OCI-LY1 (cell line): ENCODE measurements around the gene BOK.

Source experiments
- H2AFZ ChIP-seq: fragments of 200-600 bp; sonication (generic), shearing (Covaris generic); 2 replicates; pipeline ENCODE4 v1.6.0; 2014; ENCODE audit warnings: antibody characterized with exemption, mild to moderate bottlenecking, low read length
- H3F3A ChIP-seq: fragments of 200-600 bp; sonication (generic), shearing (Covaris generic); 2 replicates; pipeline ENCODE4 v1.6.0; 2014; ENCODE audit warnings: mild to moderate bottlenecking, antibody characterized with exemption, low read length, moderate library complexity; ENCODE audit not compliant: insufficient read depth
- H3K27ac ChIP-seq: fragments of 200-600 bp; sonication (generic); 2 replicates; pipeline ENCODE4 v1.5.1; 2014; ENCODE audit warnings: low read length, mixed run types, mild to moderate bottlenecking, low read depth; ENCODE audit not compliant: poor library complexity, severe bottlenecking
- H3K27me3 ChIP-seq: fragments of 200-600 bp; sonication (generic); 2 replicates; pipeline ENCODE4 v1.6.0; 2014; ENCODE audit warnings: antibody characterized with exemption, mild to moderate bottlenecking, low read length, moderate library complexity; ENCODE audit not compliant: insufficient read depth
- H3K36me3 ChIP-seq: fragments of 200-600 bp; sonication (generic); 2 replicates; pipeline ENCODE4 v1.6.1; 2014; ENCODE audit warnings: mild to moderate bottlenecking, antibody characterized with exemption, low read length, moderate library complexity, mixed read lengths; ENCODE audit not compliant: insufficient read depth
- H3K4me1 ChIP-seq: fragments of 200-600 bp; sonication (generic); 2 replicates; pipeline ENCODE4 v1.5.1; 2014; ENCODE audit warnings: mild to moderate bottlenecking, low read length, moderate library complexity; ENCODE audit not compliant: insufficient read depth, severe bottlenecking
- H3K4me2 ChIP-seq: fragments of 200-600 bp; sonication (generic), shearing (Covaris generic); 2 replicates; pipeline ENCODE4 v1.6.1; 2014; ENCODE audit warnings: low read length
- H3K4me3 ChIP-seq: fragments of 200-600 bp; sonication (generic); 2 replicates; pipeline ENCODE4 v1.5.1; 2014; ENCODE audit warnings: low read length, low read depth, mild to moderate bottlenecking, mixed read lengths; ENCODE audit not compliant: poor library complexity, severe bottlenecking
- H3K79me2 ChIP-seq: fragments of 200-600 bp; shearing (Covaris generic); 2 replicates; pipeline ENCODE4 v1.6.1; 2016; ENCODE audit warnings: mixed run types, low read length, mixed read lengths; ENCODE audit not compliant: insufficient read depth
- H3K9ac ChIP-seq: fragments of 200-600 bp; sonication (generic), shearing (Covaris generic); 2 replicates; pipeline ENCODE4 v1.6.1; 2014; ENCODE audit warnings: mild to moderate bottlenecking, low read length, mixed read lengths
- H3K9me2 ChIP-seq: fragments of 200-600 bp; sonication (generic), shearing (Covaris generic); 2 replicates; pipeline ENCODE4 v1.6.1; 2014; ENCODE audit warnings: low read depth, mild to moderate bottlenecking, low read length, mixed read lengths
- H3K9me3 ChIP-seq: fragments of 200-600 bp; shearing (Covaris generic); 2 replicates; pipeline ENCODE4 v1.6.1; 2014; ENCODE audit warnings: low read length, mixed read lengths
- H4K20me1 ChIP-seq: fragments of 200-600 bp; sonication (generic), shearing (Covaris generic); 2 replicates; pipeline ENCODE4 v1.6.0; 2016; ENCODE audit warnings: mild to moderate bottlenecking, low read length; ENCODE audit not compliant: insufficient read depth
- EZH2 ChIP-seq: fragments of 200-600 bp; sonication (generic), shearing (Covaris generic); IDR thresholded peaks from 2 replicates; pipeline ENCODE4 v1.8.0; 2017; ENCODE audit warnings: borderline replicate concordance, mixed run types, mild to moderate bottlenecking, antibody characterized with exemption, low read length, moderate library complexity, mixed read lengths
- TF ChIP-seq, protein P1 (sequence below): fragments of 200-600 bp; sonication (generic), shearing (Covaris generic); IDR thresholded peaks from 2 replicates; pipeline ENCODE4 v1.5.1; 2017; ENCODE audit warnings: mild to moderate bottlenecking, antibody characterized with exemption, low read length, moderate library complexity, mixed read lengths

BOK gene

DNA sequence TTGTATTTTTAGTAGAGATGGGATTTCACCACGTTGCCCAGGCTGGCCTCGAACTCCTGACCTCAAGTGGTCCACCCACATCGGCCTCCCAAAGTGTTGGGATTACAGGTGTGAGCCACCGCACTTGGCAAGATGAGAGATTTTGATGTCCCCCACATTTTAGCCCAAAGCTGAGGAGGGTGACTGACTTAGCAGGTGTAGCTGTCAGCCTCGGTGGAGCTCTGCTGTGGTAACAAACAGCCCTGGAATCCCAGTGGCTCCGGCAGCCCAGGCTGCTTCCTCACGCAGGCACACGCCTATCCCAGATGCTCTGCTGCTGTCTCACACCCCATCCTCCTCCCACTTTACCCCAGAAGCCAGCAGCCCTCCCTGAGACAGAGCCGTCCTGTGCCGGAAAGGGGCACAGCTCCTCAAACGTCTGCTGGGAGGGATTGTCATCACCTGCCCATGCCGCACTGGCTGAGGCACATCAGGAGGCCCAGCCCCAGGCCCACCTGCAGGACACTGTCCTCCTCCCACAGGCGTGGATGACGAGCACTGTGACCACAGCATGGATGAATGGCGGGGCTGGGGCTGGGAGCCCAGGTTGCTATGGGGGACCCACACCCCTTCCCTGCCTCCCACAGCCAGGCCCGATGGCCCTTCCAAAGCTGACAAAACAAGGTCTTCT is 10.6 kb upstream of the BOK start:
- no peaks in the 10 kb centered on the region for H3K9me3 ChIP-seq
- H3K4me2 ChIP-seq: no peak overlapping the region
- no peaks in the 10 kb centered on the region for H3F3A ChIP-seq
- H4K20me1 ChIP-seq: no peaks in the 10 kb centered on the region
- no peaks in the 10 kb centered on the region for H3K36me3 ChIP-seq
- no peak overlapping the region for H3K27ac ChIP-seq
- H3K27me3 ChIP-seq: no peaks in the 10 kb centered on the region; the same call in 1 of the 2 replicates
- no peak overlapping the region for H3K9ac ChIP-seq
- no peaks in the 10 kb centered on the region for H3K9me2 ChIP-seq
- TF ChIP-seq, protein P1, sequence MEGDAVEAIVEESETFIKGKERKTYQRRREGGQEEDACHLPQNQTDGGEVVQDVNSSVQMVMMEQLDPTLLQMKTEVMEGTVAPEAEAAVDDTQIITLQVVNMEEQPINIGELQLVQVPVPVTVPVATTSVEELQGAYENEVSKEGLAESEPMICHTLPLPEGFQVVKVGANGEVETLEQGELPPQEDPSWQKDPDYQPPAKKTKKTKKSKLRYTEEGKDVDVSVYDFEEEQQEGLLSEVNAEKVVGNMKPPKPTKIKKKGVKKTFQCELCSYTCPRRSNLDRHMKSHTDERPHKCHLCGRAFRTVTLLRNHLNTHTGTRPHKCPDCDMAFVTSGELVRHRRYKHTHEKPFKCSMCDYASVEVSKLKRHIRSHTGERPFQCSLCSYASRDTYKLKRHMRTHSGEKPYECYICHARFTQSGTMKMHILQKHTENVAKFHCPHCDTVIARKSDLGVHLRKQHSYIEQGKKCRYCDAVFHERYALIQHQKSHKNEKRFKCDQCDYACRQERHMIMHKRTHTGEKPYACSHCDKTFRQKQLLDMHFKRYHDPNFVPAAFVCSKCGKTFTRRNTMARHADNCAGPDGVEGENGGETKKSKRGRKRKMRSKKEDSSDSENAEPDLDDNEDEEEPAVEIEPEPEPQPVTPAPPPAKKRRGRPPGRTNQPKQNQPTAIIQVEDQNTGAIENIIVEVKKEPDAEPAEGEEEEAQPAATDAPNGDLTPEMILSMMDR: no peak
- TF ChIP-seq EZH2: no peak
- H3K4me3 ChIP-seq: no peak overlapping the region
- no peaks in the 10 kb centered on the region for H3K4me1 ChIP-seq
- H3K79me2 ChIP-seq: no peaks in the 10 kb centered on the region
- H2AFZ ChIP-seq: no peak overlapping the region

DNA sequence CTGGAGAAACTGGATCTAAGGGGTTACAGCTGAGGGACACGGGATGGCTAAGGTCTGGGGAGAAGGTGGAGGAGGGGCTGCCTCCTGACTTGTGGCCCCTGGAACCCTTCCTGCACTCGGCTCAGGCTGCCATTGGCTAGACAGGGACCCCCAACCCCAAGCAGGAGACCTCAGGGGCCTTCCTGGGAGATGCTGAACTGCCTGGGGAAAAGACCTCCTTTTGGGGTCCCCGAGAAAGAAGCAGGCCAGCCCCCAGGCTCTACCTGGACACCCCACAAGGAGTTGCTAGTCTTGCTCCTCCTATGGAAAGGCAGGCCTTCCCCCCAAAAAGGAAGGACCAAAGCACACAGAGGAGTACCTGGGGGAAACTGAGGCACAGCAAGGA is 10.1 kb upstream of the BOK start:
- H3K4me1 ChIP-seq: no peaks in the 10 kb centered on the region
- H3K79me2 ChIP-seq: no peaks in the 10 kb centered on the region
- H2AFZ ChIP-seq: no peak overlapping the region
- H3F3A ChIP-seq: no peaks in the 10 kb centered on the region
- no peaks in the 10 kb centered on the region; the same call in 1 of the 2 replicates for H3K27me3 ChIP-seq
- H4K20me1 ChIP-seq: no peaks in the 10 kb centered on the region
- TF ChIP-seq, protein P1: no peak
- TF ChIP-seq EZH2: no peak
- H3K9me3 ChIP-seq: no peaks in the 10 kb centered on the region
- H3K4me3 ChIP-seq: no peak overlapping the region
- H3K27ac ChIP-seq: no peak overlapping the region
- no peaks in the 10 kb centered on the region for H3K36me3 ChIP-seq
- H3K9me2 ChIP-seq: no peaks in the 10 kb centered on the region
- H3K9ac ChIP-seq: no peak overlapping the region
- no peak overlapping the region for H3K4me2 ChIP-seq

DNA sequence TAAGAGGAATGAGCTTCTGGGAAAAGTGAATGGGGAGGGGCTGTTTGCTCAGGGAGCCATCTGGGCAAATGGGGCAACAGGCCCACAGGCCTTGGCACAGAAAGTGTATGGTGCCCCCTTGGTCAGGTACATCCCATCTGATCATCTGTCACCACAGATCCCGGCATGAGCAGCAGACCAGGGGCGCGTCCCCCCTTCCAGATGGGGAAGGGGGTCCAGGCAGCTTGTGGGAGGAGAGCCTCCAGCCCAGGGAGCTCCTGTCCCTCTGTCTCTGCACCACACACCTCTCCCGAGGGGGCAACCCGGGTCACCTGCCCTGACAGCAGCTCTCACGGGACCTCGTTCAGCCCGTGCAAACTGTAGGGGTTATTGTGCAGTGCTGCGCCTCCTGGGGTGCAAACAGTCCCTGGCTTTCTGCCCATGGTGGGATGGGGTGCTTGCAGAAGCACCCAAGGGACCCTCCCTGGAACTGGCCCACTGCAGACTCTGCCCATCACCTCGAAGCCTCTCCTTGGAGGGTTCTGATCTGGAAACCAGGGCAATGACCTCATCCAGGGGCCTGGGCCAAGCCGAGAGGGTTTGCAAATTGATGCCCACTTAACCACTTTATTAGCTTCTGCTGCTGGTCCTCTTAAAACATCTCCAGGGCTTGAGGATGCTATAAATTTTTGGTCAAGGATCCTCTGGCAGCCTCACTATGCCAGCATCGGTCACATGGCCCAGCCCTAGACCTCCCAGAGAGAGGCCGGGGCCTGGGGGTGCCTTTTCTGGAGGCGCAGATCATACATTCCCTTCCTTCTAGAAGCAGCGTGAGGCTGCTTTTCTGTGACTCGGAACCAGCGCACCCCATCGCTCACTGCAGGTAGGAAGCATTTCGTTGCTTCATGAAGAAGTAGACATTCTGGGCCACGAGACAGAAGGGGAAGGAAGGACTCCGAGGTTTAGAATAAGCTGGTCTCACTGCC is 7.6 kb upstream of the BOK start:
- H2AFZ ChIP-seq: no peak overlapping the region
- H3F3A ChIP-seq: no peaks in the 10 kb centered on the region
- no peak overlapping the region for H3K9ac ChIP-seq
- no peak overlapping the region for H3K4me3 ChIP-seq
- no peak overlapping the region for H3K4me2 ChIP-seq
- no peak overlapping the region for H3K27ac ChIP-seq
- no peaks in the 10 kb centered on the region for H3K4me1 ChIP-seq
- H3K9me2 ChIP-seq: no peaks in the 10 kb centered on the region
- no peaks in the 10 kb centered on the region for H4K20me1 ChIP-seq
- no peaks in the 10 kb centered on the region for H3K9me3 ChIP-seq
- H3K36me3 ChIP-seq: no peaks in the 10 kb centered on the region
- H3K79me2 ChIP-seq: no peaks in the 10 kb centered on the region
- no peaks in the 10 kb centered on the region; the same call in 1 of the 2 replicates for H3K27me3 ChIP-seq
- TF ChIP-seq, protein P1: no peak
- TF ChIP-seq EZH2: no peak
